Upper lobe of left lung (tissue), 6 donors: ENCODE measurements around the gene CNR2. TPM values are rescaled to one million over a fixed set of nuclear protein-coding genes. Genes with fewer than 3 reads are reported as not detected.

Experiments
- ATAC-seq, 2 donors: fragments of 200-7000 bp; cut with Tn5 transposase; one replicate each; pipeline ENCODE4 v1.9.1; 2022; ENCODE audit warnings: mild to moderate bottlenecking in 2 of 2, moderate library complexity in 2 of 2; ENCODE audit not compliant: low FRiP score in 2 of 2
- DNase-seq, 2 donors: peaks; one replicate each; pipeline ENCODE4 v3.0.0-alpha.2; 2019 to 2020
- H3K27ac ChIP-seq, 4 donors: fragments of 200-600 bp; sonication (generic); one replicate each; pipeline ENCODE4 v1.5.1; 2016 to 2019
- H3K27me3 ChIP-seq, 4 donors: fragments of 200-600 bp; sonication (generic); one replicate each; pipeline ENCODE4 v1.5.1; 2017 to 2019
- H3K36me3 ChIP-seq, 4 donors: fragments of 200-600 bp; sonication (generic); one replicate each; pipeline ENCODE4 v1.5.1; 2016 to 2019
- H3K4me1 ChIP-seq, 4 donors: fragments of 200-600 bp; sonication (generic); one replicate each; pipeline ENCODE4 v1.5.1; 2018 to 2019
- H3K4me3 ChIP-seq, 4 donors: fragments of 200-600 bp; sonication (generic); one replicate each; pipeline ENCODE4 v1.5.1; 2017 to 2019; ENCODE audit warnings: mild to moderate bottlenecking in 2 of 4, moderate library complexity in 1 of 4
- H3K9me3 ChIP-seq, 4 donors: fragments of 200-600 bp; sonication (generic); one replicate each; pipeline ENCODE4 v1.5.1; 2018 to 2019
- EP300 ChIP-seq, 4 donors: sonication (generic); formaldehyde crosslinking; IDR thresholded peaks; one replicate each; pipeline ENCODE4 v1.5.1; 2017; ENCODE audit warnings: antibody characterized with exemption in 4 of 4, control low read depth in 2 of 4
- POLR2A ChIP-seq, 4 donors: fragments of 450-650 bp; IDR thresholded peaks; one replicate each; pipeline ENCODE4 v1.5.1; 2016 to 2017; ENCODE audit warnings: antibody characterized with exemption in 4 of 4, mild to moderate bottlenecking in 2 of 4
- POLR2AphosphoS5 ChIP-seq, 2 donors: sonication (generic); formaldehyde crosslinking; IDR thresholded peaks; one replicate each; pipeline ENCODE4 v1.5.1; 2017; ENCODE audit warnings: antibody characterized with exemption in 2 of 2
- WGBS, 2 donors: methylation state at CpG; one replicate each; pipeline ENCODE4 v1.1.5; 2017 to 2018; 5-methylcytosine and 5-hydroxymethylcytosine counted together
- total RNA-seq, 6 donors: library from RNA; depleted of rRNA in 4 of 6; stranded (reverse); fragments of >200 nt in 4 of 6; gene quantifications; one replicate each; pipeline versions ENCODE4 v1.1.0 to v1.2.1, GENCODE V29; 2016 to 2021
- TF ChIP-seq, protein P1 (sequence below), 6 experiments: fragments of 450-650 bp in 4 of 6; fragments of 200-600 bp in 2 of 6; sonication (generic) in 2 of 6; IDR thresholded peaks; one replicate each; pipeline ENCODE4 v1.5.1; 2016 to 2019; ENCODE audit warnings: antibody characterized with exemption in 6 of 6
- donor health status: DM: no; HTN: no; CAD: no; lungs with moderate emphysema.
- donor health status: DM: no; HTN: yes; CAD: no; lungs with severe emphysema.

CNR2 gene
- total RNA-seq, 6 donors from 2014 or later: 0.13 to 0.59 (median 0.24) TPM; not detected in 2

DNA sequence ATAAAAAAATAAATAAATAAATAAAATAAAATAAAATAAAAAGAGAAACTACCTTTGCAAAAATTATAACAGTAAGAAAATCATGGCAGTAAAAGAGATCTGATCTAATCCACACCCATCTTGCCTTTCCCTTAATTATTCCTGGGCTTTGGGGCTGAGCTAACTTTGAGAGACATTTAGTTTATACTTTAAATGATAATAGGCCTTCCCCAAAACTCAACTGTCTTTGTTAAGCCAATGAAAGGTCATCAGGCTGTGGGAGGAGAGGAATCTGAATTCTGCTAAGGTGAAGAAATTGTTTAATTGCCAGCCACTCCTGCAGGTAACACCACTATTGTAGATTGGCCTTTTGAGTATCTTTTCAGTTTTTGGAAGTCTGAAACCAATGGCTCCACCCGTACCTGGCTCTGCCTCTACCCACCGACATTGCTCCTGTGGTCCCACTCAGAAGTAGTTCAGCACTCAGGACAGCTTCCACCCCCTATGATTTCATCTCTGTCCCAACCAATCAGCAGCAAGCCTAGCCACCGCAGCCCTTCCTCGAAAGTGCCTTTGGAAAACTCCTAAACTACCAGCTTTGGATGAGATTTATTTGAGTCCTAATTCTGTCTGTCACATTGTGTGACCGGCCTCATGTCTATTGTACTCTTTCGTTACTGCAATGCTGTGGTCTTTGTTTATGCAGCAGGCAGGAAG lies 23.5 kb upstream of the CNR2 start:
- DNase-seq: no peak
- no peak overlapping the region for H3K27ac ChIP-seq
- no peaks in the 10 kb centered on the region for H3K27me3 ChIP-seq
- H3K4me3 ChIP-seq: no peak overlapping the region
- no peak for ATAC-seq
- 50 to 71% methylated on average over 6 of the region's 6 CpGs for WGBS, 2 donors
- no peak for TF ChIP-seq POLR2AphosphoS5 (IDR thresholded peaks at IDR 0.05)
- TF ChIP-seq EP300 (IDR thresholded peaks at IDR 0.05): no peak
- TF ChIP-seq POLR2A (IDR thresholded peaks at IDR 0.05): no peak
- TF ChIP-seq, protein P1, sequence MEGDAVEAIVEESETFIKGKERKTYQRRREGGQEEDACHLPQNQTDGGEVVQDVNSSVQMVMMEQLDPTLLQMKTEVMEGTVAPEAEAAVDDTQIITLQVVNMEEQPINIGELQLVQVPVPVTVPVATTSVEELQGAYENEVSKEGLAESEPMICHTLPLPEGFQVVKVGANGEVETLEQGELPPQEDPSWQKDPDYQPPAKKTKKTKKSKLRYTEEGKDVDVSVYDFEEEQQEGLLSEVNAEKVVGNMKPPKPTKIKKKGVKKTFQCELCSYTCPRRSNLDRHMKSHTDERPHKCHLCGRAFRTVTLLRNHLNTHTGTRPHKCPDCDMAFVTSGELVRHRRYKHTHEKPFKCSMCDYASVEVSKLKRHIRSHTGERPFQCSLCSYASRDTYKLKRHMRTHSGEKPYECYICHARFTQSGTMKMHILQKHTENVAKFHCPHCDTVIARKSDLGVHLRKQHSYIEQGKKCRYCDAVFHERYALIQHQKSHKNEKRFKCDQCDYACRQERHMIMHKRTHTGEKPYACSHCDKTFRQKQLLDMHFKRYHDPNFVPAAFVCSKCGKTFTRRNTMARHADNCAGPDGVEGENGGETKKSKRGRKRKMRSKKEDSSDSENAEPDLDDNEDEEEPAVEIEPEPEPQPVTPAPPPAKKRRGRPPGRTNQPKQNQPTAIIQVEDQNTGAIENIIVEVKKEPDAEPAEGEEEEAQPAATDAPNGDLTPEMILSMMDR (IDR thresholded peaks at IDR 0.05): no peak
- peaks cover 0 to under 1% (median 0%) of the 10 kb centered on the region in 4 donors for H3K4me1 ChIP-seq
- no peaks in the 10 kb centered on the region for H3K9me3 ChIP-seq
- no peaks in the 10 kb centered on the region for H3K36me3 ChIP-seq

DNA sequence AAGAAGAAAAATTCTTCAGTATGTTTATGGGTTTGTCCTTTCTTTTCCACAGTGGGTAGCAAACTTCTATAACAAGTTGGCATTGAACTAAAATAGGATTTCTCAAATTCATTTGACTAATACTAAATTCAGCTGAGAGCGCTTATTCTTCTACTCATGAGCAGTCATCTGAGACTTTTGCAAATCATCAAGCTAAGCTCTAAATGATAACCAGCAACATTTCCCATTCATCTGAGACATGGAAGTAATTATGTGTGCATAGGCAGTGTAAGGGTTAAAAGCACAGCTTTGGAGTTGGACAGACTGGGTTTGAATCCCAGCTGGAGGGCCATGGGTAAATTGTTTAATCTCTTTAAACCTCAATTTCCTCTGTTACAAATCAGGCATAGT lies 18.3 kb upstream of the CNR2 start:
- DNase-seq (no peak), ATAC-seq (no peak)
- Histone ChIP-seq H3K36me3 (no peaks in the 10 kb centered on the region), H3K4me1 (peaks cover 0 to 9% (median 0%) of the 10 kb centered on the region in 4 donors), H3K9me3 (no peaks in the 10 kb centered on the region), H3K27ac (peak overlapping the region in 1 of 4 donors; percentile 72), H3K27me3 (no peaks in the 10 kb centered on the region), H3K4me3 (no peak overlapping the region)
- 88 to 100% methylated on average over 1 of the region's 1 CpG for WGBS, 2 donors
- TF ChIP-seq, protein P1 (IDR thresholded peaks at IDR 0.05): no peak
- TF ChIP-seq POLR2A (IDR thresholded peaks at IDR 0.05) (no peak), POLR2AphosphoS5 (IDR thresholded peaks at IDR 0.05) (no peak), EP300 (IDR thresholded peaks at IDR 0.05) (no peak)

GRCh38 chr1:23930861-23931490 lies 17.8 kb upstream of the CNR2 start:
- peak in 1 of 2 donors; percentile 60 for DNase-seq
- WGBS, 2 donors: 49 to 53% methylated on average over 11 of the region's 11 CpGs
- Histone ChIP-seq H3K9me3 (no peaks in the 10 kb centered on the region), H3K4me3 (no peak overlapping the region), H3K36me3 (no peaks in the 10 kb centered on the region), H3K4me1 (peaks cover 0 to 9% (median 0%) of the 10 kb centered on the region in 4 donors), H3K27me3 (no peaks in the 10 kb centered on the region), H3K27ac (peak overlapping the region in 3 of 4 donors; percentile 31 to 72 (median 69))
- ATAC-seq: peak; percentile 40 to 61
- TF ChIP-seq POLR2AphosphoS5 (IDR thresholded peaks at IDR 0.05): no peak
- no peak for TF ChIP-seq EP300 (IDR thresholded peaks at IDR 0.05)
- TF ChIP-seq, protein P1 (IDR thresholded peaks at IDR 0.05): no peak
- TF ChIP-seq POLR2A (IDR thresholded peaks at IDR 0.05): no peak

DNA sequence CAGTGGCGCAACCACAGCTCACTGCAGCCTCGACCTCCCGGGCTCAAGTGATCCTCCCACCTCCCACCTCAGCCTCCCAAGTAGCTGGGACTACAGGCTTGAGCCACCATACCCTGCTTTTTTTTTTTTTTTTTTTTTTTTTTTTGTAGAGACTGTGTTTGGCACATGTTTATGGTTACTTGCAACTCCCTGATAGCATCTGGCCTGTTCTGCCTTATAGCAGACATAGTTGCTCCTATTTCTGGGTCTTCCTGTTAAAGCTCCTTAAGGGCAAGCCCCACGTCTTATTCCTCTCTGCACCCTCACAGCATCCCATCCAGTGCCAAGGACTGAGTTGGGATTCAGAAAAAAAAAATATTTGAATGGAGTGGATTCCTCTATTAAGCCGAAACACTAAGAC lies 17.1 kb upstream of the CNR2 start:
- DNase-seq (no peak), ATAC-seq (no peak)
- Histone ChIP-seq H3K36me3 (no peaks in the 10 kb centered on the region), H3K27me3 (no peaks in the 10 kb centered on the region), H3K4me3 (no peak overlapping the region), H3K9me3 (no peaks in the 10 kb centered on the region), H3K27ac (peak overlapping the region in 2 of 4 donors; percentile 69 to 72), H3K4me1 (peaks cover 0 to 9% (median 0%) of the 10 kb centered on the region in 4 donors)
- TF ChIP-seq EP300 (IDR thresholded peaks at IDR 0.05) (no peak), POLR2AphosphoS5 (IDR thresholded peaks at IDR 0.05) (no peak), POLR2A (IDR thresholded peaks at IDR 0.05) (no peak)
- TF ChIP-seq, protein P1 (IDR thresholded peaks at IDR 0.05): no peak
- 76 to 86% methylated on average over 5 of the region's 5 CpGs for WGBS, 2 donors
